Endothelial cell of umbilical vein (primary cell): Measurements from ENCODE around the gene TAS2R43. TPM values are rescaled to one million over a fixed set of nuclear protein-coding genes. Genes with fewer than 3 reads are reported as not detected.

Source experiments
- BruUV-seq: library from RNA; stranded (reverse); fragments of 400-500 nt; replicated peaks from 2 replicates; lab custom pipeline; 2021; lab: Mats Ljungman, UMichigan
- CTCF ChIA-PET: fragments of 300-600, 350-600 bp; sonication (Branson Sonifier 250); formaldehyde crosslinking; loops from one replicate; lab custom pipeline; 2021; ENCODE audit warnings: antibody characterized with exemption, inconsistent platforms; lab: Charles Lee
- POLR2A ChIA-PET: fragments of 300-600, 350-600 bp; sonication (Branson Sonifier 250); formaldehyde crosslinking; loops from one replicate; lab custom pipeline; 2021; ENCODE audit warnings: antibody characterized with exemption, inconsistent platforms; lab: Charles Lee
- DNase-seq: peaks from one replicate; pipeline ENCODE4 v3.0.0-alpha.2; 2011; ENCODE audit warnings: low read depth, low spot score
- FAIRE-seq: peaks from 2 replicates; lab custom pipeline; 2011; peaks lifted over from hg19 to GRCh38; lab: Jason Lieb, UNC
- H2AFZ ChIP-seq: 2 replicates; pipeline ENCODE4 v1.6.0; 2012; ENCODE audit warnings: low read depth, low read length, control low read depth, inconsistent platforms
- H3K27ac ChIP-seq: 2 replicates; pipeline ENCODE4 v1.5.1; 2011; ENCODE audit warnings: low read depth, mild to moderate bottlenecking, control low read depth, low read length, moderate library complexity; ENCODE audit not compliant: insufficient read depth
- H3K27me3 ChIP-seq, 2 experiments: 2 replicates each; pipeline versions ENCODE4 v1.6.0 to v1.6.1; 2011; ENCODE audit warnings: low read length in 2 of 2, mixed read lengths in 1 of 2; ENCODE audit not compliant: control insufficient read depth in 2 of 2, insufficient read depth in 2 of 2
- H3K36me3 ChIP-seq, 2 experiments: 2 replicates in 1 of 2; 3 replicates in 1 of 2; pipeline ENCODE4 v1.5.1; 2011; ENCODE audit warnings: low read length in 2 of 2, mild to moderate bottlenecking in 1 of 2, moderate library complexity in 1 of 2; ENCODE audit not compliant: control insufficient read depth in 2 of 2, insufficient read depth in 2 of 2; ENCODE audit errors: extremely low read depth in 1 of 2
- H3K4me1 ChIP-seq: 3 replicates; pipeline ENCODE4 v1.5.1; 2011; ENCODE audit warnings: mild to moderate bottlenecking, low read length; ENCODE audit not compliant: control insufficient read depth, insufficient read depth; ENCODE audit errors: extremely low read depth
- H3K4me2 ChIP-seq: 2 replicates; pipeline ENCODE4 v1.6.1; 2011; ENCODE audit warnings: low read length, control low read depth, mixed read lengths; ENCODE audit not compliant: insufficient read depth
- H3K4me3 ChIP-seq, 3 experiments: fragments of 200-600 bp in 1 of 3; sonication (generic), shearing (Covaris generic) in 1 of 3; replicated peaks in 1 of 3; 2 replicates each; pipeline ENCODE4 v1.5.1; 2011 to 2016; ENCODE audit warnings: control low read depth in 3 of 3, low read length in 3 of 3, mild to moderate bottlenecking in 2 of 3, inconsistent platforms in 1 of 3, low read depth in 1 of 3, moderate library complexity in 1 of 3; ENCODE audit not compliant: insufficient read depth in 1 of 3
- H3K79me2 ChIP-seq: 2 replicates; pipeline ENCODE4 v1.6.0; 2012; ENCODE audit warnings: low read length, inconsistent platforms; ENCODE audit not compliant: control insufficient read depth, insufficient read depth
- H3K9ac ChIP-seq: replicated peaks from 2 replicates; pipeline ENCODE3; 2011; ENCODE audit warnings: low read length, control low read depth; ENCODE audit not compliant: insufficient read depth; ENCODE audit errors: extremely low read depth
- H3K9me1 ChIP-seq: replicated peaks from 3 replicates; pipeline ENCODE4 v1.6.0; 2011; ENCODE audit warnings: mild to moderate bottlenecking, low read length; ENCODE audit not compliant: control insufficient read depth, insufficient read depth; ENCODE audit errors: extremely low read depth
- H3K9me3 ChIP-seq: replicated peaks from 2 replicates; pipeline ENCODE4 v1.5.1; 2012; ENCODE audit warnings: low read length, inconsistent platforms; ENCODE audit not compliant: control insufficient read depth, insufficient read depth
- H4K20me1 ChIP-seq: replicated peaks from 2 replicates; pipeline ENCODE3; 2011; ENCODE audit warnings: mild to moderate bottlenecking, low read length; ENCODE audit not compliant: control insufficient read depth, insufficient read depth; ENCODE audit errors: extremely low read depth
- GATA2 ChIP-seq: IDR thresholded peaks from 2 replicates; pipeline ENCODE4 v1.7.0; 2011; ENCODE audit warnings: low read depth, mild to moderate bottlenecking, moderate library complexity, mixed read lengths, low read length; ENCODE audit not compliant: insufficient read length, insufficient read depth
- JUN ChIP-seq: IDR thresholded peaks from 2 replicates; pipeline ENCODE4 v1.6.1; 2011; ENCODE audit warnings: borderline replicate concordance, low read depth; ENCODE audit not compliant: insufficient read length, insufficient read depth
- MYC ChIP-seq: IDR thresholded peaks from one replicate; pipeline ENCODE4 v1.6.1; 2011; ENCODE audit warnings: mild to moderate bottlenecking, low read depth, low read length
- POLR2AphosphoS5 ChIP-seq: IDR thresholded peaks from 2 replicates; pipeline ENCODE4 v1.6.1; 2012; ENCODE audit warnings: low read depth, mild to moderate bottlenecking, control low read depth, low read length, moderate library complexity; ENCODE audit not compliant: insufficient read depth
- dilution Hi-C: fragments of 300-500 bp; cut with MboI; formaldehyde crosslinking; loops from one replicate; pipeline ENCODE4 v1.15.0; 2019; ENCODE audit warnings: low sequenced_read_pairs; ENCODE audit not compliant: extremely low pct_ligation_motif_present
- intact Hi-C: fragments of 100-400 bp; cut with micrococcal nuclease; formaldehyde crosslinking; loops from one replicate; pipeline ENCODE4 v1.10.0; 2022
- polyA plus RNA-seq, 4 experiments: library from polyadenylated mRNA; depleted of rRNA in 3 of 4; stranded (reverse) in 3 of 4; unstranded in 1 of 4; fragments of >200 nt; gene quantifications; 2 replicates each; pipeline versions ENCODE4 v1.2.1 to v1.2.3, GENCODE V29; 2011 to 2012; ENCODE audit warnings: missing spikeins in 1 of 4
- total RNA-seq: library from RNA; stranded (reverse); gene quantifications from 2 replicates; pipeline ENCODE4 v1.2.3, GENCODE V29; 2021
- TF ChIP-seq, protein P1 (sequence below): IDR thresholded peaks from 2 replicates; pipeline ENCODE4 v1.6.1; 2011; ENCODE audit not compliant: insufficient read depth, insufficient read length
- TF ChIP-seq, protein P2 (sequence below), 2 donors: IDR thresholded peaks; 1 replicate in 1 of 2; 2 replicates in 1 of 2; pipeline ENCODE4 v1.5.1; 2011; ENCODE audit warnings: low read length in 2 of 2, mild to moderate bottlenecking in 2 of 2, moderate library complexity in 2 of 2, control low read depth in 1 of 2, inconsistent platforms in 1 of 2, low read depth in 1 of 2; ENCODE audit not compliant: insufficient read depth in 1 of 2; ENCODE audit errors: extremely low read depth in 1 of 2

TAS2R43 gene
- total and polyA plus RNA-seq, 2 donors (not counting 3 experiments of a cell fraction or from before 2014, with no cell fraction given), result 0.07 to 1.8 TPM

DNA sequence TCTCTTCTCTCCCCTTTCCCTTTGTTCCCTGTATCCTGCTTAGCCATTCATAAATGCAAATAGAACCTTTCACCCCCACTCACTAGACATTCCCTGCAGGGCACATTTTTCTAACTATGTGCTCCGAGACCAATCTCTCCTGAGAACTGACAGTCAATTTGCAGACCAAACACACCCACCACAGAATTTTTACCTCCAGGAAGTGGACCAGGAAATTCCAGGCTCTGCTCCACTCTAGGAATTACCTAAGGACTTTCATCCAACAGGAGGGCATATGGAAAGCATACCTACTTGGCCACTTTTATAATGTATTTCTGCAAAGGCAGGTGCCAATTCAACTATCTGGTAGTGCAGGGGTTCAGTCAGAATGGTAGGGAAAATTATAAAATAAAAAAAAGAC is 21.1 kb downstream of the TAS2R43 start:
- H3K36me3 ChIP-seq, result no peaks in the 10 kb centered on the region
- no peak for FAIRE-seq
- CTCF ChIA-PET, result no interaction called here
- H3K4me1 ChIP-seq, result no peaks in the 10 kb centered on the region
- dilution Hi-C loops (no loop called here), intact Hi-C loops (loop anchor here (1.0 kb wide), 1 partner anchor 52 kb away; no protein-coding TSS in a partner anchor)
- DNase-seq, result no peak
- no peak overlapping the region for H3K27ac ChIP-seq
- no peak overlapping the region for H3K4me2 ChIP-seq
- no peak overlapping the region for H3K9ac ChIP-seq
- no peaks in the 10 kb centered on the region for H3K9me3 ChIP-seq
- TF ChIP-seq POLR2AphosphoS5 (no peak), JUN (no peak), MYC (no peak), GATA2 (no peak)
- TF ChIP-seq, protein P1, sequence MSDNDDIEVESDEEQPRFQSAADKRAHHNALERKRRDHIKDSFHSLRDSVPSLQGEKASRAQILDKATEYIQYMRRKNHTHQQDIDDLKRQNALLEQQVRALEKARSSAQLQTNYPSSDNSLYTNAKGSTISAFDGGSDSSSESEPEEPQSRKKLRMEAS, result no peak
- TF ChIP-seq, protein P2, sequence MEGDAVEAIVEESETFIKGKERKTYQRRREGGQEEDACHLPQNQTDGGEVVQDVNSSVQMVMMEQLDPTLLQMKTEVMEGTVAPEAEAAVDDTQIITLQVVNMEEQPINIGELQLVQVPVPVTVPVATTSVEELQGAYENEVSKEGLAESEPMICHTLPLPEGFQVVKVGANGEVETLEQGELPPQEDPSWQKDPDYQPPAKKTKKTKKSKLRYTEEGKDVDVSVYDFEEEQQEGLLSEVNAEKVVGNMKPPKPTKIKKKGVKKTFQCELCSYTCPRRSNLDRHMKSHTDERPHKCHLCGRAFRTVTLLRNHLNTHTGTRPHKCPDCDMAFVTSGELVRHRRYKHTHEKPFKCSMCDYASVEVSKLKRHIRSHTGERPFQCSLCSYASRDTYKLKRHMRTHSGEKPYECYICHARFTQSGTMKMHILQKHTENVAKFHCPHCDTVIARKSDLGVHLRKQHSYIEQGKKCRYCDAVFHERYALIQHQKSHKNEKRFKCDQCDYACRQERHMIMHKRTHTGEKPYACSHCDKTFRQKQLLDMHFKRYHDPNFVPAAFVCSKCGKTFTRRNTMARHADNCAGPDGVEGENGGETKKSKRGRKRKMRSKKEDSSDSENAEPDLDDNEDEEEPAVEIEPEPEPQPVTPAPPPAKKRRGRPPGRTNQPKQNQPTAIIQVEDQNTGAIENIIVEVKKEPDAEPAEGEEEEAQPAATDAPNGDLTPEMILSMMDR (IDR thresholded peaks at IDR 0.05; ENCODE audit: extremely low read depth in 1 of 2, insufficient read depth in 1 of 2, low read depth in 1 of 2, low read length in 2 of 2), result no peak
- no TSS peak for BruUV-seq
- POLR2A ChIA-PET, result no interaction called here
- no peak overlapping the region for H3K4me3 ChIP-seq
- H2AFZ ChIP-seq, result no peak overlapping the region
- peaks cover 4% of the 10 kb centered on the region for H4K20me1 ChIP-seq
- H3K9me1 ChIP-seq, result no peaks in the 10 kb centered on the region
- H3K79me2 ChIP-seq, result no peaks in the 10 kb centered on the region
- no peaks in the 10 kb centered on the region for H3K27me3 ChIP-seq
